ENCODE measurements around the gene PRMT3.

GRCh38 chr11:20529757-20530156, 142.2 kb downstream of the PRMT3 start:
- TF ChIP-seq CTCF (conservative IDR thresholded peaks at IDR 0.05) (no peak), EZH2 (IDR thresholded peaks at IDR 0.05; ENCODE audit: low read depth) (no peak)

All from PC-9 (cell line).